ENCODE results near the gene AKAP14.

DNA sequence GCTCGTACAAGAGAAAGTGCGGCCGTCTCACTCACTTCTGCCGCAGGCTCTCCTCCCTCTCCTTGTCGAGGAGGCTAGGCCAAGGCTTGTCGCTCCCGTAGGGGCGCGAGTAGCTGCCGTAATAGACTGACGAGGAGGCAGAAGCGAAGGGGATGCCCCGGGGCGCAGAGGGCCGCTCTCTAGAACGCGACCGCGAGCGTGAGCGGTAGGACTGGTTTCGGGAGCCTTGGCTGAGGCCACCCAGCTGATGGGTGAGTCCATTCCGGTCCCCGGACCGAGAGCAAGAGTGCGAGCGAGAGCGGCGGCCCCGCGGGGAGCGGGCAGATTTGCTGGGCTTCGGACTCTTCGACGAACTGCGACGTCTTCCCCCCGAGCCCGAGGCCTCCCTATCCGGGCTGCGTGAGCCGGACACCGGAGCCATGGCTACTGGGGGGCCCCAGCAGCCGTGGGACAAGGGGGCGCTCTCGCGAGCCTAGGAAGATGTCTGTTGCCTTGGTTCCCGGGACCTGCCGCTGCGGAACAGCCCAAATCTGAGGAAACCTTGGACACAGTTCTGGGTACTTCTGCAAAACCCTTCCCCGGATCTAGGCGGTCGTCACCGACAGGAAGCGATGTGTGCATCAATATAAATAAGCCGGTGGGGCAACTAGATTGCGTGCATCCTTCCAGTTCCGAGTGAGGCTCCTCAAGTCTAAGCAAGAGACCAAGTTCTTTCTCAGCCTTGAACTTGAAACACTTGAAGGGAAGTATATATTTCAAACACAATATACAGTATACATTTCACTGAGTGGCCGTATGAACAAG lies 47.7 kb downstream of the AKAP14 start, which contains the start of gene NKAP:
- TF ChIP-seq, protein P1, sequence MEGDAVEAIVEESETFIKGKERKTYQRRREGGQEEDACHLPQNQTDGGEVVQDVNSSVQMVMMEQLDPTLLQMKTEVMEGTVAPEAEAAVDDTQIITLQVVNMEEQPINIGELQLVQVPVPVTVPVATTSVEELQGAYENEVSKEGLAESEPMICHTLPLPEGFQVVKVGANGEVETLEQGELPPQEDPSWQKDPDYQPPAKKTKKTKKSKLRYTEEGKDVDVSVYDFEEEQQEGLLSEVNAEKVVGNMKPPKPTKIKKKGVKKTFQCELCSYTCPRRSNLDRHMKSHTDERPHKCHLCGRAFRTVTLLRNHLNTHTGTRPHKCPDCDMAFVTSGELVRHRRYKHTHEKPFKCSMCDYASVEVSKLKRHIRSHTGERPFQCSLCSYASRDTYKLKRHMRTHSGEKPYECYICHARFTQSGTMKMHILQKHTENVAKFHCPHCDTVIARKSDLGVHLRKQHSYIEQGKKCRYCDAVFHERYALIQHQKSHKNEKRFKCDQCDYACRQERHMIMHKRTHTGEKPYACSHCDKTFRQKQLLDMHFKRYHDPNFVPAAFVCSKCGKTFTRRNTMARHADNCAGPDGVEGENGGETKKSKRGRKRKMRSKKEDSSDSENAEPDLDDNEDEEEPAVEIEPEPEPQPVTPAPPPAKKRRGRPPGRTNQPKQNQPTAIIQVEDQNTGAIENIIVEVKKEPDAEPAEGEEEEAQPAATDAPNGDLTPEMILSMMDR (IDR thresholded peaks at IDR 0.05 in 4 of 5, conservative IDR thresholded peaks at IDR 0.05 in 1 of 5): no peak
- TF ChIP-seq POLR2A (IDR thresholded peaks at IDR 0.05): peak; percentile 40 to 46
